Psoas muscle (tissue), 8 donors: ENCODE data around the gene ZNF554. TPM values are rescaled to one million over a fixed set of nuclear protein-coding genes. Genes with fewer than 3 reads are reported as not detected.

Source experiments
- ATAC-seq, 4 donors: fragments of 200-7000 bp; cut with Tn5 transposase; one replicate each; pipeline ENCODE4 v1.9.1; 2020; ENCODE audit warnings: moderate library complexity in 3 of 4, mild to moderate bottlenecking in 2 of 4
- DNase-seq, 2 donors: peaks; one replicate each; pipeline ENCODE4 v3.0.0-alpha.2; 2020
- H3K27ac ChIP-seq: fragments of 200-600 bp; one replicate; pipeline ENCODE4 v1.8.0; 2022
- H3K27me3 ChIP-seq, 3 donors: fragments of 200-600 bp in 1 of 3; one replicate each; pipeline versions ENCODE4 v1.6.1 to v1.8.0; 2013 to 2022; ENCODE audit warnings: low read length in 2 of 3, mild to moderate bottlenecking in 2 of 3, moderate library complexity in 1 of 3; ENCODE audit not compliant: insufficient read depth in 3 of 3
- H3K36me3 ChIP-seq, 2 donors: fragments of 200-600 bp in 1 of 2; one replicate each; pipeline versions ENCODE4 v1.6.1 to v1.8.0; 2013 to 2022; ENCODE audit warnings: low read depth in 1 of 2, mild to moderate bottlenecking in 1 of 2, moderate library complexity in 1 of 2; ENCODE audit not compliant: insufficient read depth in 1 of 2
- H3K4me1 ChIP-seq: fragments of 200-600 bp; one replicate; pipeline ENCODE4 v1.8.0; 2022
- H3K4me3 ChIP-seq: fragments of 200-600 bp; one replicate; pipeline ENCODE4 v1.8.0; 2022; ENCODE audit warnings: mild to moderate bottlenecking
- H3K9me3 ChIP-seq: fragments of 200-600 bp; one replicate; pipeline ENCODE4 v1.8.0; 2022
- CTCF ChIP-seq: fragments of 200-600 bp; IDR thresholded peaks from one replicate; pipeline ENCODE4 v1.8.0; 2022; ENCODE audit warnings: antibody characterized with exemption
- WGBS, 3 donors: extraction: QIAGEN DNeasy Blood & Tissue Kit; methylation state at CpG; one replicate each; pipeline versions ENCODE4 v1.1.6 to v1.1.7; 2013; 5-methylcytosine and 5-hydroxymethylcytosine counted together
- intact Hi-C, 2 donors: fragments of 100-400 bp; cut with DNase I; formaldehyde crosslinking; loops; one replicate each; pipeline versions ENCODE4 v1.11.0 to v1.14.2; 2022
- polyA plus RNA-seq, 3 donors: library from polyadenylated mRNA; stranded (reverse); fragments of 200-250 nt; gene quantifications; one replicate each; pipeline ENCODE4 v1.2.3, GENCODE V29; 2013
- total RNA-seq, 4 donors: library from RNA; stranded (reverse); fragmentation: NEBNext Ultra II Directional in 2 of 4; extraction: Animal tissue kit (Norgen Biotek cat#: 25700) in 2 of 4; gene quantifications; one replicate each; pipeline versions ENCODE4 v1.2.1 to v1.2.4, GENCODE V29; 2021 to 2023
- donor health status: healthy with polysubstance abuse.
- donor health status: DM: no; HTN: no; CAD: no; lungs with moderate emphysema.
- donor health status: Bipolar disorder and iron deficiency.
- donor health status: healthy.
- donor health status: DM: yes; HTN: yes; CAD: no.
- donor health status: DM: no; HTN: no; CAD: no.
- donor health status: DM: no; HTN: no; CAD: no.
- donor health status: DM: yes; HTN: yes; CAD: no.

ZNF554 gene
- total and polyA plus RNA-seq, 7 donors, result 1.8 to 6.5 (median 4.0) TPM

GRCh38 chr19:2774083-2774679, 45.5 kb upstream of the ZNF554 start:
- Histone ChIP-seq H3K9me3 (no peaks in the 10 kb centered on the region), H3K4me3 (peak overlapping the region; percentile 27), H3K4me1 (peaks cover 75% of the 10 kb centered on the region), H3K36me3 (no peaks in the 10 kb centered on the region), H3K27me3 (no peaks in the 10 kb centered on the region), H3K27ac (peak overlapping the region; percentile 76)
- intact Hi-C loops, result no loop called here
- ATAC-seq (peak; percentile 9 to 50 (median 16)), DNase-seq (peak in 1 of 2 donors; percentile 57)
- TF ChIP-seq CTCF, result no peak
- 52 to 58% (median 56%) methylated on average over 32 of the region's 32 CpGs for WGBS, 3 donors

GRCh38 chr19:2774953-2775555, 44.6 kb upstream of the ZNF554 start:
- H3K4me3 ChIP-seq, result peak overlapping the region; percentile 43
- H3K36me3 ChIP-seq, result no peaks in the 10 kb centered on the region
- TF ChIP-seq CTCF, result no peak
- DNase-seq (no peak), ATAC-seq (no peak)
- peak overlapping the region; percentile 76 for H3K27ac ChIP-seq
- intact Hi-C loops, result no loop called here
- 55 to 64% (median 58%) methylated on average over 24 of the region's 24 CpGs for WGBS, 3 donors
- H3K9me3 ChIP-seq, result no peaks in the 10 kb centered on the region
- no peaks in the 10 kb centered on the region for H3K27me3 ChIP-seq
- H3K4me1 ChIP-seq, result peaks cover 74% of the 10 kb centered on the region

- H3K27ac ChIP-seq, result peak overlapping the region; percentile 76
- H3K4me3 ChIP-seq, result peak overlapping the region; percentile 43
- no peaks in the 10 kb centered on the region for H3K36me3 ChIP-seq
- WGBS, 3 donors, result 47 to 57% (median 47%) methylated on average over 29 of the region's 29 CpGs
- intact Hi-C loops, result no loop called here
- DNase-seq (peak; percentile 66 to 70), ATAC-seq (peak; percentile 23 to 56 (median 41))
- peaks cover 74% of the 10 kb centered on the region for H3K4me1 ChIP-seq
- H3K27me3 ChIP-seq, result no peaks in the 10 kb centered on the region
- no peaks in the 10 kb centered on the region for H3K9me3 ChIP-seq
- no peak for TF ChIP-seq CTCF
These were observed 43.9 kb upstream of the ZNF554 start for GRCh38 chr19:2775556-2776430.

GRCh38 chr19:2777952-2778683, 41.5 kb upstream of the ZNF554 start:
- no peaks in the 10 kb centered on the region for H3K36me3 ChIP-seq
- H3K27ac ChIP-seq, result peak overlapping the region; percentile 76
- no peak overlapping the region for H3K4me3 ChIP-seq
- WGBS, 3 donors, result 51 to 60% (median 54%) methylated on average over 18 to 19 of the region's 19 CpGs
- peaks cover 75% of the 10 kb centered on the region for H3K4me1 ChIP-seq
- no peak for TF ChIP-seq CTCF
- no peaks in the 10 kb centered on the region for H3K9me3 ChIP-seq
- intact Hi-C loops, result no loop called here
- ATAC-seq (peak; percentile 44 to 73 (median 56)), DNase-seq (no peak)
- H3K27me3 ChIP-seq, result no peaks in the 10 kb centered on the region
